A549 (cell line): Measurements from ENCODE around the gene ATG9A. TPM values are rescaled to one million over a fixed set of nuclear protein-coding genes. Genes with fewer than 3 reads are reported as not detected.
"Not testable (repeated sequence)": the region's sequence is repeated elsewhere in the genome, so short reads cannot be mapped to it uniquely, and the experiment has no call there.

Source experiments
- ATAC-seq, 2 experiments: fragments of 200-7000 bp in 1 of 2; fragments of >200 bp in 1 of 2; cut with Nextera tagmentation in 1 of 2; cut with Tn5 transposase in 1 of 2; 3 replicates each; pipeline versions ENCODE4 v1.8.0 to v1.9.1; 2018 to 2020; ENCODE audit warnings: mild to moderate bottlenecking in 1 of 2, moderate library complexity in 1 of 2
- CTCF ChIA-PET: fragments of 300-600 bp; sonication (Branson Sonifier 250); formaldehyde crosslinking; extraction: SDS; loops from one replicate; lab custom pipeline; 2021; ENCODE audit warnings: antibody characterized with exemption, inconsistent platforms; lab: Yijun Ruan, JAX
- POLR2A ChIA-PET: fragments of 350-600 bp; formaldehyde crosslinking; extraction: SDS; loops from one replicate; lab custom pipeline; 2021; ENCODE audit warnings: antibody characterized with exemption, inconsistent platforms; lab: Yijun Ruan, JAX
- DNase-seq, 2 experiments: peaks; one replicate each; pipeline versions ENCODE4 v3.0.0 to v3.0.0-alpha.2; 2011 to 2016; ENCODE audit warnings: low read depth in 1 of 2, low spot score in 1 of 2
- FAIRE-seq: peaks from 2 replicates; lab custom pipeline; 2011; peaks lifted over from hg19 to GRCh38; lab: Jason Lieb, UNC
- H3K27ac ChIP-seq, 2 experiments: fragments of >200 bp; sonication (Bioruptor Twin); formaldehyde crosslinking; 3 replicates each; pipeline ENCODE4 v1.5.1; 2016 to 2017
- H3K4me1 ChIP-seq: fragments of >200 bp; sonication (Bioruptor Twin); formaldehyde crosslinking; 3 replicates; pipeline ENCODE4 v1.6.1; 2016
- H3K4me2 ChIP-seq: fragments of >200 bp; sonication (Bioruptor Twin); formaldehyde crosslinking; 3 replicates; pipeline ENCODE4 v1.6.1; 2016
- H3K4me3 ChIP-seq: fragments of >200 bp; sonication (Bioruptor Twin); formaldehyde crosslinking; 3 replicates; pipeline ENCODE4 v1.5.1; 2016
- H3K9me3 ChIP-seq: fragments of >200 bp; sonication (Bioruptor Twin); formaldehyde crosslinking; 3 replicates; pipeline ENCODE4 v1.6.1; 2016
- CEBPB ChIP-seq, 2 experiments: fragments of >200 bp in 1 of 2; sonication (Bioruptor Twin) in 1 of 2; formaldehyde crosslinking in 1 of 2; IDR thresholded peaks; 2 replicates each; pipeline ENCODE4 v1.6.1; 2012 to 2016
- CHD4 ChIP-seq: fragments of 200-600 bp; sonication (generic); IDR thresholded peaks from 2 replicates; pipeline ENCODE4 v1.6.1; 2016; ENCODE audit warnings: antibody characterized with exemption, mild to moderate bottlenecking, borderline replicate concordance
- ESRRA ChIP-seq: fragments of 150-350 bp; IDR thresholded peaks from 2 replicates; pipeline ENCODE4 v1.6.1; 2014; ENCODE audit warnings: mild to moderate bottlenecking, low read length, borderline replicate concordance
- GATA3 ChIP-seq: IDR thresholded peaks from 2 replicates; pipeline ENCODE4 v1.6.1; 2012; ENCODE audit warnings: borderline replicate concordance
- NR3C1 ChIP-seq: fragments of >200 bp; sonication (Bioruptor Twin); formaldehyde crosslinking; IDR thresholded peaks from 3 replicates; pipeline ENCODE4 v1.6.1; 2017
- PHF8 ChIP-seq: fragments of 200-600 bp; sonication (generic); IDR thresholded peaks from 2 replicates; pipeline ENCODE4 v1.6.1; 2016; ENCODE audit warnings: low read depth, mild to moderate bottlenecking, antibody characterized with exemption, moderate library complexity, borderline replicate concordance
- POLR2AphosphoS2 ChIP-seq: conservative IDR thresholded peaks from 2 replicates; pipeline ENCODE4 v1.6.1; 2012; ENCODE audit warnings: low read length, improper control_type of control experiment, inconsistent platforms
- RCOR1 ChIP-seq: fragments of 150-350 bp; IDR thresholded peaks from 2 replicates; pipeline ENCODE4 v1.6.1; 2014; ENCODE audit warnings: antibody characterized with exemption, low read length, low read depth
- ZC3H11A ChIP-seq: fragments of 450-650 bp; IDR thresholded peaks from 2 replicates; pipeline ENCODE4 v1.6.1; 2014; ENCODE audit warnings: antibody characterized with exemption, mild to moderate bottlenecking
- ZFP36 ChIP-seq: fragments of 450-650 bp; IDR thresholded peaks from 2 replicates; pipeline ENCODE4 v1.6.1; 2014; ENCODE audit warnings: borderline replicate concordance; ENCODE audit not compliant: partially characterized antibody
- WGBS: methylation state at CpG from one replicate; pipeline ENCODE4 v1.1.6; 2017; ENCODE audit errors: missing lambda C conversion rate; 5-methylcytosine and 5-hydroxymethylcytosine counted together
- polyA plus RNA-seq, 4 experiments: library from polyadenylated mRNA; depleted of rRNA in 3 of 4; stranded (reverse); fragments of >200 nt; fragmentation: RNase III in 1 of 4; extraction: RNeasy Plus Mini Kit Qiagen cat#74134 plus additional on column Dnase treatment in 1 of 4; gene quantifications; 2 replicates in 3 of 4; 3 replicates in 1 of 4; pipeline ENCODE4 v1.2.3, GENCODE V29; 2011 to 2017
- TF ChIP-seq, protein P1 (sequence below): fragments of 250-450 bp; sonication (Bioruptor Pico); IDR thresholded peaks from 2 replicates; pipeline ENCODE4 v1.5.0; 2021; ENCODE audit warnings: mild to moderate bottlenecking, moderate library complexity, borderline replicate concordance
- TF ChIP-seq, protein P2 (sequence below): fragments of 150-350 bp; IDR thresholded peaks from 2 replicates; pipeline ENCODE4 v1.6.1; 2014; ENCODE audit warnings: low read depth, mild to moderate bottlenecking, low read length
- TF ChIP-seq, protein P3 (sequence below): fragments of 250-450 bp; sonication (Bioruptor Pico); IDR thresholded peaks from 2 replicates; pipeline ENCODE4 v1.5.0; 2020; ENCODE audit warnings: low read depth, mild to moderate bottlenecking, moderate library complexity

ATG9A gene
- polyA plus RNA-seq, 2 of the 4 experiments (the other 2 are of a cell fraction) = 41.9 to 75.2 TPM

DNA sequence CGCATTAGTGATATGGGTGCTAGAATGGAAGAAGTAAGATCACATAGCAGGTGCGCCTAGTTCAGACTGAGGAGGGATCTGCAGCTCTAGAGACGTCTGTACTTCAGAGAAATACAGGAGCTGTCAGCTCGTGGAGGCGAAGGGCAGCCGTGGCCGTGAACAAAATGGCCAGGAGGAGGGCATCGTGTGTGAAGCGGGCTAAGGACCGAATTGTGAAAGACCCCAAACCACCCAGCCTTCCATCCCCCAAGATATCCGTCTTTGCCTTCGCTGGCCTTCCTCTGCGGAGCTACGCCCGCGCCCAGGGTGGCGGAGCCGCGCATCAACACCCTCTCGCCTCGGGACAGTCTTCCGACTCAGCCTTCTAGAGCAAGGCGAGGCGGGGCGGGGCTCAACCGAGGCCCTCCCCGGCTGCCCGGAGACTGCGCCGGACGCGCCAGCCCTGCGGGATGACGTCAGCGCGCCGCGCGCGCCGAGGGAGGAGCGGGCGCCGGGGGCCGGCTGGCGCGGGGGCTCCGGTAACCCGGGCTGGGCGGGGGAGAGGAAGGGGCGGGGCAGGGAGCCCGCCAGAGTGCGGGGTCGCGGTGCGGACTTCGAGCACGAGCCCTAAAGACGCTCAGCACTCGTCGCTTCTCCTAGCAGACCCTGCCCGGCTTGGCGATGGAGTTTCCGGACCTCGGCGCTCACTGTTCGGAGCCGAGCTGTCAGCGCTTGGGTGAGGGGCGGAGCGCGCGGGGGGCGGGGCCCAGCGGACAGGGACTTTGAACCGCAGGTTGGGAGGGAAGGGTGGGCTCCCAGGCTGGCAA lies 22.9 kb downstream of the ATG9A start, which contains the start of gene ZFAND2B (continued):
- TF ChIP-seq, protein P1, sequence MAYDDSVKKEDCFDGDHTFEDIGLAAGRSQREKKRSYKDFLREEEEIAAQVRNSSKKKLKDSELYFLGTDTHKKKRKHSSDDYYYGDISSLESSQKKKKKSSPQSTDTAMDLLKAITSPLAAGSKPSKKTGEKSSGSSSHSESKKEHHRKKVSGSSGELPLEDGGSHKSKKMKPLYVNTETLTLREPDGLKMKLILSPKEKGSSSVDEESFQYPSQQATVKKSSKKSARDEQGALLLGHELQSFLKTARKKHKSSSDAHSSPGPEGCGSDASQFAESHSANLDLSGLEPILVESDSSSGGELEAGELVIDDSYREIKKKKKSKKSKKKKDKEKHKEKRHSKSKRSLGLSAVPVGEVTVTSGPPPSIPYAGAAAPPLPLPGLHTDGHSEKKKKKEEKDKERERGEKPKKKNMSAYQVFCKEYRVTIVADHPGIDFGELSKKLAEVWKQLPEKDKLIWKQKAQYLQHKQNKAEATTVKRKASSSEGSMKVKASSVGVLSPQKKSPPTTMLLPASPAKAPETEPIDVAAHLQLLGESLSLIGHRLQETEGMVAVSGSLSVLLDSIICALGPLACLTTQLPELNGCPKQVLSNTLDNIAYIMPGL (CRISPR knock-in tag) = no peak
- TF ChIP-seq PHF8 = peak; percentile 75; the same call in 1 of the 2 replicates
- TF ChIP-seq NR3C1 = no peak
- TF ChIP-seq GATA3 = peak; percentile 31; the same call in 1 of the 2 replicates
- TF ChIP-seq, protein P2, sequence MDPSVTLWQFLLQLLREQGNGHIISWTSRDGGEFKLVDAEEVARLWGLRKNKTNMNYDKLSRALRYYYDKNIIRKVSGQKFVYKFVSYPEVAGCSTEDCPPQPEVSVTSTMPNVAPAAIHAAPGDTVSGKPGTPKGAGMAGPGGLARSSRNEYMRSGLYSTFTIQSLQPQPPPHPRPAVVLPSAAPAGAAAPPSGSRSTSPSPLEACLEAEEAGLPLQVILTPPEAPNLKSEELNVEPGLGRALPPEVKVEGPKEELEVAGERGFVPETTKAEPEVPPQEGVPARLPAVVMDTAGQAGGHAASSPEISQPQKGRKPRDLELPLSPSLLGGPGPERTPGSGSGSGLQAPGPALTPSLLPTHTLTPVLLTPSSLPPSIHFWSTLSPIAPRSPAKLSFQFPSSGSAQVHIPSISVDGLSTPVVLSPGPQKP = no peak
- TF ChIP-seq, protein P3, sequence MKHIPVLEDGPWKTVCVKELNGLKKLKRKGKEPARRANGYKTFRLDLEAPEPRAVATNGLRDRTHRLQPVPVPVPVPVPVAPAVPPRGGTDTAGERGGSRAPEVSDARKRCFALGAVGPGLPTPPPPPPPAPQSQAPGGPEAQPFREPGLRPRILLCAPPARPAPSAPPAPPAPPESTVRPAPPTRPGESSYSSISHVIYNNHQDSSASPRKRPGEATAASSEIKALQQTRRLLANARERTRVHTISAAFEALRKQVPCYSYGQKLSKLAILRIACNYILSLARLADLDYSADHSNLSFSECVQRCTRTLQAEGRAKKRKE (CRISPR knock-in tag) = peak; percentile 64; the same call in 1 of the 2 replicates
- no peak for TF ChIP-seq ZC3H11A
- TF ChIP-seq, all 56 proteins: peak for 12

DNA sequence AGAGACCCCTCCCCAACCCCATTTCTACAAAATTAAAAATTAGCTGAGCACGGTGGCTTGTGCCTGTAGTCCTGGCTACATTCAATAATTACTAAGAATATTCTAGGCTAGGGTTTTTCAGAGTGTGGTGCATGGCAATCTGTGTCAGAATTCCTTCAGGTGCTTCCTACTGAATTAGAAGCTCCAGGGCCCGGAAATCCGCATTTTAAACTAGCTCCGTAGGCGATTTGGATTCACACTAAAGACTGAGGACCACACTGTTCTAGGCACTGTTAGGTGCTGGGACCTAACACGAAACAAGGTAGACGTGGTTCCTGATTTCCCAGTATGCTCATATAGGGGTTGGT lies 23.5 kb downstream of the ATG9A start:
- 15% methylated on average over 7 of the region's 7 CpGs for WGBS
- peak overlapping the region; percentile 85 for H3K4me2 ChIP-seq
- H3K4me1 ChIP-seq = peaks cover 16% of the 10 kb centered on the region
- FAIRE-seq (no peak), DNase-seq (no peak), ATAC-seq (no peak)
- H3K4me3 ChIP-seq = peak overlapping the region; percentile 53
- no peak for TF ChIP-seq NR3C1
- no peak for TF ChIP-seq ESRRA
- no peak for TF ChIP-seq CEBPB (IDR thresholded peaks at IDR 0.05)
- no peak for TF ChIP-seq ZFP36
- peak overlapping the region; percentile 95 to 98 for H3K27ac ChIP-seq
- ChIA-PET POLR2A (interaction anchor here (0.7 to 3.9 kb wide), 9 partner anchors 10 to 148 kb away, joined by 3 to 25 read pairs (median 6); partner anchors contain the start of genes ABCB6, CNPPD1, DNAJB2 and GLB1L), CTCF (interaction anchor here (0.6 to 3.2 kb wide), 14 partner anchors 9 to 330 kb away, joined by 3 to 20 read pairs (median 4); partner anchors contain the start of gene NHEJ1)
- H3K9me3 ChIP-seq = peaks cover 3% of the 10 kb centered on the region; the same call in 1 of the 3 replicates

DNA sequence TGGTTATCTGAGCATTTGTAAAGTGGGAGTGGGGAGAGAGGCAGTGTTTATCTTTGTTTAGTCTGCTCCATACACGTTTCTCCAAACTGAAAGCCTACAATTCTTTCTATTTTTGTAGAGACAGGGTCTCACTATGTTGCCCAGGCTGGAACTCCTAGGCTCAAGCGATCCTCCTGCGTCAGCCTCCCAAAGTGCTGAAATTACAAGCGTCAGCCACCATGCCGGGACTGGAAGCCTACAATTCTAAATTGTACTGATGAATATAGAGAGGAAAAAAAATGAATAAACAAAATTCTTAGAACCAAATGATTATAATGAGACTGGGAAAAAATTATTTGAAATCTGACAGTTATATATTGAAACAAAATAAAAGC lies 24.3 kb downstream of the ATG9A start:
- peaks cover 3% of the 10 kb centered on the region; the same call in 1 of the 3 replicates for H3K9me3 ChIP-seq
- FAIRE-seq (no peak), ATAC-seq (no peak)
- peaks cover 16% of the 10 kb centered on the region for H3K4me1 ChIP-seq
- WGBS = 81% methylated on average over 5 of the region's 5 CpGs
- H3K27ac ChIP-seq = no peak overlapping the region
- no peak overlapping the region for H3K4me3 ChIP-seq
- POLR2A ChIA-PET = no interaction called here
- 0 out of 2 replicates have a peak, but pooled peaks have one; percentile 16 for TF ChIP-seq CHD4
- no peak for TF ChIP-seq RCOR1
- TF ChIP-seq, all 56 proteins: peak for 1
- CTCF ChIA-PET = interaction anchor here (2.0 to 3.2 kb wide), 2 partner anchors 34 to 46 kb away, joined by 6 to 20 read pairs; partner anchors contain the start of gene NHEJ1
- no peak overlapping the region for H3K4me2 ChIP-seq
- no peak for DNase-seq

DNA sequence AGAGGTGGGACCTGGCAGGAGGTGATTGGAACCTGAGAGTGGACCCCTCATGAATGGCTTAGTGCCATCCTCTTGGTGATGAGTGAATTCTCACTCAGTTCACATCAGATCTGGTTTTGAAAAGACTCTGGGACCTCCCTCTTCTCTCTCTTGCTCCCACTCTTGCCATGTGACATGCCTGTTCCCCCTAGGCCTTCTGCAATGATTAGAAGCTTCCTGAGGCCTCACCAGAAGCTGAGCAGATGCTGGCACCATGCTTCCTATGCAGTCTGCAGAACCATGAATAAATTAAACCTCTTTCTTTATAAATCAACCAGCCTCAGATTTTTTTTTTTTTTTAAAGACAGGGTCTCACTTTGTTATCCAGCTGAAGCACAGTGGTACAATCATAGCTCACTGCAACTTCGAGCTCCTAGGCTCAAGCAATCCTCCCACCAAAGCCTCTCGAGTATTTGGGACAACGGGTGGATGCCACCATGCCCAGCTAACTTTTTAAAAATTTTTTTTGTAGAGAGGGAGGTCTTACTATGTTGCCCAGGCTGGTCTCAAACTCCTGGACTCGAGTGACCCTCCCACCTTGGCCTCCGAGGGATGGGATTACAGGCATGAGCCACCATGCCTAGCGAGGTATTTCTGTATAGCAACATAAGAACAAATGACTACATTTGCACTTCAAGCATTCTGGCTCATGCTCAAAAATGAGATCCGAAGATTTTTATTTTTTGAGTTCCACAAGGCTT lies 24.8 kb downstream of the ATG9A start:
- ChIA-PET POLR2A (no interaction called here), CTCF (interaction anchor here (1.7 to 2.4 kb wide), 3 partner anchors 45 to 94 kb away, joined by 6 to 8 read pairs (median 8); no protein-coding TSS in a partner anchor)
- Histone ChIP-seq H3K9me3 (peaks cover 3% of the 10 kb centered on the region; the same call in 1 of the 3 replicates), H3K4me3 (no peak overlapping the region), H3K4me1 (peaks cover 16% of the 10 kb centered on the region), H3K27ac (no peak overlapping the region), H3K4me2 (no peak overlapping the region)
- ATAC-seq (no peak), FAIRE-seq (no peak), DNase-seq (no peak)
- 70% methylated on average over 7 of the region's 7 CpGs for WGBS
- no peak for TF ChIP-seq POLR2AphosphoS2

DNA sequence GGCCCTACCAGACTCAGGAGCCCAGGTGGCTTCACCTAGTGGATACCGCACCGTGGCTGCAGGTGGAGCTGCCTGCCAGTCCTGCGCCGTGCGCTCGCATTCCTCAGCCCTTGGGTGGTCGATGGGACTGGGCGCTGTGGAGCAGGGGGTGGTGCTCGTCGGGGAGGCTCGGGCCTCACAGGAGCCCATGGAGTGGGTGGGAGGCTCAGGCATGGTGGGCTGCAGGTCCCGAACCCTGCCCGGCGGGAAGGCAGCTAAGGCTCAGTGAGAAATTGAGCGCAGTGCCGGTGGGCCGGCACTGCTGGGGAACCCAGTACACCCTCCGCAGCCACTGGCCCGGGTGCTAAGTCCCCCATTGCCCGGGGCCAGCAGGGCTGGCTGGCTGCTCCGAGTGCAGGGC lies 28.1 kb downstream of the ATG9A start:
- H3K4me3 ChIP-seq, DNase-seq, H3K9me3 ChIP-seq, H3K27ac ChIP-seq, H3K4me2 ChIP-seq, ATAC-seq, FAIRE-seq, H3K4me1 ChIP-seq: not testable (repeated sequence)
- whole genome bisulfite sequencing = 97% methylated on average over 6 of the region's 21 CpGs
- ChIA-PET CTCF (interaction anchor here (1.0 to 1.9 kb wide), 3 partner anchors 21 to 30 kb away, joined by 3 to 4 read pairs (median 3); no protein-coding TSS in a partner anchor), POLR2A (interaction anchor here (0.8 kb wide), 1 partner anchor 28 kb away, joined by 3 read pairs; the partner anchor contains the start of genes ANKZF1 and ATG9A)

DNA sequence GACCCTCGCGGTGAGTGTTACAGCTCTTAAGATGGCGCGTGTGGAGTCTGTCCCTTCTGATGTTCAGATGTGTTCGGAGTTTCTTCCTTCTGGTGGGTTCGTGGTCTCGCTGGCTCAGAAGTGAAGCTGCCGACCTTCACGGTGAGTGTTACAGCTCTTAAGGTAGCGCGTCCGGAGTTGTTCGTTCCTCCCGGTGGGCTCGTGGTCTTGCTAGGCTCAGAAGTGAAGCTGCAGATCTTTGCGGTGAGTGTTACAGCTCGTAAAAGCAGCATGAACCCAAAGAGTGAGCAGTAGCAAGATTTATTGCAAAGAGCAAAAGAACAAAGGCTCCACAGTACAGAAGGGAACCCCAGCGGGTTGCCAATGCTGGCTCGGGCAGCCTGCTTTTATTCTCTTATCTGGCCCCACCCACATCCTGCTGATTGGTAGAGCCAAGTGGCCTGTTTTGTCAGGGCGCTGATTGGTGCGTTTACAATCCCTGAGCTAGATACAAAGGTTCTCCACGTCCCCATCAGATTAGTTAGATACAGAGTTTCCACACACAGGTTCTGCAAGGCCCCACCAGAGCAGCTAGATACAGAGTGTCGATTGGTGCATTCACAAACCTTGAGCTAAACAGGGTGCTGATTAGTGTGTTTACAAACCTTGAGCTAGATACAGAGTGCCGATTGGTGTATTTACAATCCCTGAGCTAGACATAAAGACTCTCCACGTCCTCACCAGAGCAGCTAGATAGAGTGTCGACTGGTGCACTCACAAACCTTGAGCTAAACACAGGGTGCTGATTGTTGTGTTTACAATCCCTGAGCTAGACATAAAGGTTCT lies 28.7 kb downstream of the ATG9A start:
- 82% methylated on average over 24 of the region's 26 CpGs for WGBS
- FAIRE-seq, H3K4me3 ChIP-seq, DNase-seq, POLR2A ChIA-PET, H3K4me1 ChIP-seq, ATAC-seq, H3K27ac ChIP-seq, H3K4me2 ChIP-seq, H3K9me3 ChIP-seq: not testable (repeated sequence)
- CTCF ChIA-PET = interaction anchor here (0.8 to 1.9 kb wide), 3 partner anchors 21 to 41 kb away, joined by 3 to 4 read pairs (median 3); no protein-coding TSS in a partner anchor
